ENCODE results near the gene KRT28. TPM values are rescaled to one million over a fixed set of nuclear protein-coding genes. Genes with fewer than 3 reads are reported as not detected.

Gene KRT28
- polyA plus RNA-seq, 2 donors = not detected

DNA sequence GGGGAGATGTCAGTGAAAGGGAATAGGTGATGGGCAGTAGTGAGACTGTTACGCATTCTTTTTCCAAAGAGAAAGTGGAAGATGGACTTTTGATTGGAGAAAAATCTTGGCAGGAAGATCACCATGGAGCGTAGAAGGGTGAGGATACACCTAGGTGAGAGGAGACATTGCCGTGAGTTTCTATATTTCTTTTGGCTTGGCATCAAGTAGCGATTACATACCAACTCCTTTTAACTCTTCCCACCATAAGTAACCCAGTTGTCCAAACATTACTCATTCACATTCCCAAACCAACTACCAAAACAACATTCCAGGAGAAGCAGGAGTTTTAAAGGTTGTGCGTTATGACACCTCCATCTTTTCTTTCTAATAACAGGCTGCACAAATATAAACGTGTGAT, 10.7 kb upstream of the KRT28 start:
- Histone ChIP-seq H3K4me1 (ENCODE audit: control insufficient read depth in 2 of 2, insufficient read depth in 2 of 2, low read length in 1 of 2) (no peaks in the 10 kb centered on the region), H3K9me3 (ENCODE audit: control insufficient read depth in 2 of 2, insufficient read depth in 1 of 2, low read depth in 1 of 2, low read length in 1 of 2) (no peaks in the 10 kb centered on the region), H3K4me3 (ENCODE audit: low read depth in 1 of 2, low read length in 2 of 2) (no peak overlapping the region), H3K27me3 (ENCODE audit: control insufficient read depth in 1 of 2, insufficient read depth in 2 of 2, low read length in 2 of 2) (peaks cover 4% of the 10 kb centered on the region in 2 donors), H3K36me3 (ENCODE audit: control insufficient read depth in 2 of 2, insufficient read depth in 2 of 2, low read length in 1 of 2) (no peaks in the 10 kb centered on the region), H3K27ac (ENCODE audit: low read depth in 2 of 2, low read length in 1 of 2) (no peak overlapping the region)
- 53 to 55% methylated on average over 6 of the region's 6 CpGs for WGBS, 2 donors

DNA sequence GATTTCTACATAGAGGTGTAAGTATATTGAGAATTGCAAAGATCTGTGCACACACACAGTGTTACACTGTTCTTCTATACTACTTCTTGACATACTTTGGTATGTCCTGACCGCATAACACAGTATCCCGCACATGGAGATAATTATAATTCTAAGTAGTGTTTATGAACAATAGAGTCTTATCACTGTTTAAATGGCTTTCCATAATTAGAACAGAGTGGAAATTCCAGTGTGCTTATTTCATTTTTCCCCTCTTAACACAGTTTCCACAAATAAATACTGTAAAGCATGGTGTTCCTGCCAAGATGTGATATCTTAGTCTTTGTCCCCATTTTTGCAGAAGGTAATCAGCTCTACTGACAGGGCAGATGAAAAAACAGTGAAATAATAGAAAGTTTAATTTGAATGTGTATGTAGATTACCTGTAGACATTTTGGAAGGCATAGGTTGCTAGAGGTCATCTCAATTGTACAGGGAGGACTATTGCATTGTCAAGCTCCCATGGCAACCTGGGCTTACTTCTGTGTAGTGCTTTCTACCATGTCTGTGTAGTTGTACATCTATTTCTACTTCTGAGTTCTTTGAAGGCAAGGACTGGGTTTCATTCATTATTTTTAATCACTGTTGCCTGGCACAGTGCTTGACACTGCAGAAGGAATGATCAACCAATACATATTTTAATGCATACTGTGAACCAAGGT, 10.1 kb upstream of the KRT28 start:
- no peaks in the 10 kb centered on the region for H3K4me1 ChIP-seq (ENCODE audit: control insufficient read depth in 2 of 2, insufficient read depth in 2 of 2, low read length in 1 of 2)
- whole genome bisulfite sequencing, 2 donors = 80 to 84% methylated on average over 2 of the region's 2 CpGs
- no peak overlapping the region for H3K4me3 ChIP-seq (ENCODE audit: low read depth in 1 of 2, low read length in 2 of 2)
- no peak overlapping the region for H3K27ac ChIP-seq (ENCODE audit: low read depth in 2 of 2, low read length in 1 of 2)
- H3K9me3 ChIP-seq (ENCODE audit: control insufficient read depth in 2 of 2, insufficient read depth in 1 of 2, low read depth in 1 of 2, low read length in 1 of 2) = no peaks in the 10 kb centered on the region
- H3K36me3 ChIP-seq (ENCODE audit: control insufficient read depth in 2 of 2, insufficient read depth in 2 of 2, low read length in 1 of 2) = no peaks in the 10 kb centered on the region
- peaks cover 4 to 8% of the 10 kb centered on the region in 2 donors for H3K27me3 ChIP-seq (ENCODE audit: control insufficient read depth in 1 of 2, insufficient read depth in 2 of 2, low read length in 2 of 2)

DNA sequence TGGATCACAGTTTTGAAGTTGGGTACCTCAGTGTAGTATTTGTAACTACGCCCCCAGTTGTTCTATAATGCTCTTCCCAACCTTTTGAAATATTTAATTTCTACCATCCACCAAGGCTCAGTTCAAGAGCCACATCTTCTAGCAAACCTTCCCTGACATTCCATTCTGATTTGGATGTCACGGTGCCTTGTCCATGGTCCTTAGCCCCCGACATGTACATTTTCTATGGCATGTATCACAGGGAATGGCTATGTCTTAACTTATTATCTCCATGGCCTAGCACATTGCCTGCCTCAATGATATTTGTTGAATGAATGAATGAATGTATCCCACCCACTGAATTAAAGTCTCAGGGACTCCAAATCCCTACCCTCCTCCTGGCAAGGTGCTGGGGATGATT, 6.4 kb upstream of the KRT28 start:
- H3K27ac ChIP-seq (ENCODE audit: low read depth in 2 of 2, low read length in 1 of 2) = no peak overlapping the region
- H3K36me3 ChIP-seq (ENCODE audit: control insufficient read depth in 2 of 2, insufficient read depth in 2 of 2, low read length in 1 of 2) = no peaks in the 10 kb centered on the region
- peaks cover 4 to 8% of the 10 kb centered on the region in 2 donors for H3K27me3 ChIP-seq (ENCODE audit: control insufficient read depth in 1 of 2, insufficient read depth in 2 of 2, low read length in 2 of 2)
- H3K4me1 ChIP-seq (ENCODE audit: control insufficient read depth in 2 of 2, insufficient read depth in 2 of 2, low read length in 1 of 2) = no peaks in the 10 kb centered on the region
- WGBS, 2 donors = 73 to 84% methylated on average over 3 of the region's 3 CpGs
- H3K4me3 ChIP-seq (ENCODE audit: low read depth in 1 of 2, low read length in 2 of 2) = no peak overlapping the region
- H3K9me3 ChIP-seq (ENCODE audit: control insufficient read depth in 2 of 2, insufficient read depth in 1 of 2, low read depth in 1 of 2, low read length in 1 of 2) = no peaks in the 10 kb centered on the region

DNA sequence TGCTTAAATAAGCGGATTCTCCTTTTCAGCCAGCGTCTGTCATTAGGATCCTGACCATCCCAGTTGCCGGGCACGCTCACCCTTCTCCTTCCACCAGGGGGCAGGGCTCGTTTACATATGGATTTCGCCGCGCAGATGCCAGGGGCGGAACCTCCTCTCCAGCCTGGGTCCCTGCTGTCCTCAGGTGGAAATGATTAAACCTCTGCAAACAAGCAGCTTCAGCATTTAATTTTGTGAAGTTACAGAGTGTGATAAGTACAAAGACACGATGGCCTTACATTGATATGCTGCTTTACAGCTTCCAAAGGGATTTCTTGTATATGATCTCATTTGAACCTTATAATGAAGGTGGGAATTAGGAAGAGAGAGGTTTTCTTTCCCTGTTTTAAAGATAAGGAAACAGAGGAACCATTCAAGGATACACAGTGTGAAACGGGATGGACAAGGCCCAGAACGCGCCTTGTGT, 3.9 kb upstream of the KRT28 start:
- Histone ChIP-seq H3K4me3 (ENCODE audit: low read depth in 1 of 2, low read length in 2 of 2) (no peak overlapping the region), H3K4me1 (ENCODE audit: control insufficient read depth in 2 of 2, insufficient read depth in 2 of 2, low read length in 1 of 2) (no peaks in the 10 kb centered on the region), H3K9me3 (ENCODE audit: control insufficient read depth in 2 of 2, insufficient read depth in 1 of 2, low read depth in 1 of 2, low read length in 1 of 2) (no peaks in the 10 kb centered on the region), H3K36me3 (ENCODE audit: control insufficient read depth in 2 of 2, insufficient read depth in 2 of 2, low read length in 1 of 2) (no peaks in the 10 kb centered on the region), H3K27ac (ENCODE audit: low read depth in 2 of 2, low read length in 1 of 2) (no peak overlapping the region), H3K27me3 (ENCODE audit: control insufficient read depth in 1 of 2, insufficient read depth in 2 of 2, low read length in 2 of 2) (peaks cover 4 to 8% of the 10 kb centered on the region in 2 donors)
- WGBS, 2 donors = 10 to 12% methylated on average over 13 of the region's 13 CpGs

DNA sequence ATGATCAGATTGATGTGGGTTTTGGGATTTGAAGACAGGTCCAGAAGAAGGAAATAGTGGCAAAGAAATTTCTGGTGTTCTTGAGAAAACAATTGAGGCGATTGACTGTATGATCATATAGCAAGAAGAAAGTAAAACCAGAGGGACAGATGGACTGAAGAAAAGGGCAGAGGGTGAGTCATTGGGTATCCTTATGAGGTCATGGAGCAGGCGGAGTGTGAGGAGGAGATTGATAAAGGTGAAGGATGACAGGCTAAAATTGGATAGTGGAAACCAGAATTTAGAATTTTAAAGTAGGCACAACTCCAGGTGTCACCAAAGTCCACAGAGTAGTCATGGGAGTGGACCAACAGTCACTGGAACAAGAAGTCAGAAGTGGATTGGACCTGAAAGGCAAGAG, 1.4 kb upstream of the KRT28 start:
- 70 to 78% methylated on average over 2 of the region's 2 CpGs for WGBS, 2 donors
- H3K4me1 ChIP-seq (ENCODE audit: control insufficient read depth in 2 of 2, insufficient read depth in 2 of 2, low read length in 1 of 2) = peaks cover 0 to 1% of the 10 kb centered on the region in 2 donors
- no peaks in the 10 kb centered on the region for H3K9me3 ChIP-seq (ENCODE audit: control insufficient read depth in 2 of 2, insufficient read depth in 1 of 2, low read depth in 1 of 2, low read length in 1 of 2)

DNA sequence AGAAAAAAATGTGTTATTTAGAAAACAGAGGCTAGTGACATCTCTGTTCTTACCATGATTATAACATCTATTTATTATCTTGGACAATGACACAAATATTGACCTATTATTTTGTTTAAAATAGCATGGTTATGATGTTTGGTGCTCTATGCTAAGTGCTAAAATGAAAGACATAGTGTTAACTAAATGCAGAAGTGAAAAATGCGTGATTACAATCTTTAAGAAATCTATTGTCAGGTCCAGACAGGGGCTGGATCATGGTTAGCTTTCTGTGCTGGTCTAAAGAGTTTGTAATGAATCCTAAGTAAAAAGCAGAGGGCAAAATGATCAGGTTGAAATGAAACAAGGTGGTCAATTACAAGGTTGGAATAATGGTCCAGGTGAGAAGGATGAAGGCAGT, 622 bp upstream of the KRT28 start:
- Histone ChIP-seq H3K4me1 (ENCODE audit: control insufficient read depth in 2 of 2, insufficient read depth in 2 of 2, low read length in 1 of 2) (peaks cover 0 to 4% of the 10 kb centered on the region in 2 donors), H3K9me3 (ENCODE audit: control insufficient read depth in 2 of 2, insufficient read depth in 1 of 2, low read depth in 1 of 2, low read length in 1 of 2) (no peaks in the 10 kb centered on the region), H3K4me3 (ENCODE audit: low read depth in 1 of 2, low read length in 2 of 2) (no peak overlapping the region), H3K27me3 (ENCODE audit: control insufficient read depth in 1 of 2, insufficient read depth in 2 of 2, low read length in 2 of 2) (peaks cover 0 to 5% of the 10 kb centered on the region in 2 donors), H3K36me3 (ENCODE audit: control insufficient read depth in 2 of 2, insufficient read depth in 2 of 2, low read length in 1 of 2) (no peaks in the 10 kb centered on the region), H3K27ac (ENCODE audit: low read depth in 2 of 2, low read length in 1 of 2) (no peak overlapping the region)
- WGBS, 2 donors = 63 to 82% methylated on average over 1 of the region's 1 CpG

More for the DNA sequence above, 1.4 kb upstream of the KRT28 start:
- H3K4me3 ChIP-seq (ENCODE audit: low read depth in 1 of 2, low read length in 2 of 2) = no peak overlapping the region
- peaks cover under 1 to 5% of the 10 kb centered on the region in 2 donors for H3K27me3 ChIP-seq (ENCODE audit: control insufficient read depth in 1 of 2, insufficient read depth in 2 of 2, low read length in 2 of 2)
- no peak overlapping the region for H3K27ac ChIP-seq (ENCODE audit: low read depth in 2 of 2, low read length in 1 of 2)
- no peaks in the 10 kb centered on the region for H3K36me3 ChIP-seq (ENCODE audit: control insufficient read depth in 2 of 2, insufficient read depth in 2 of 2, low read length in 1 of 2)

DNA sequence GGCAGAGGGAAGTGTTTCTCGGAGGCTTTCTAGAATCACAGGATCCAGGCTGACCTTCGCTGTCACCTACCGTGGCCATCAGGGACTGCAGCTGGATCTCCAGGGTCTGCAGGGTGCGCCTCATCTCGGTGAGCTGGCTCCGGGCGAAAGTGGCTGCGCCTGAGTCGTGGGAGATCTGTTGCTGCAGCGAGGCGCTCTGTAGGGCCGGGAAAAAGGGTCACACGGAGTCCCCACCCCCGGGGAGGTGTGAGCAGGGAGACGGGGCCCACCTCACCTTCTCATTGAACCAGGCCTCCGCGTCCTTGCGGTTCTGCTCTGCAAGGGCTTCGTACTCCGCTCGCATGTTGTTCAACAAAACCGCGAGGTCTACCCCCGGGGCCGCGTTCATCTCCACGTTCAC, 2.9 kb downstream of the KRT28 start:
- 81 to 84% methylated on average over 27 of the region's 27 CpGs for WGBS, 2 donors
- no peaks in the 10 kb centered on the region for H3K36me3 ChIP-seq (ENCODE audit: control insufficient read depth in 2 of 2, insufficient read depth in 2 of 2, low read length in 1 of 2)

DNA sequence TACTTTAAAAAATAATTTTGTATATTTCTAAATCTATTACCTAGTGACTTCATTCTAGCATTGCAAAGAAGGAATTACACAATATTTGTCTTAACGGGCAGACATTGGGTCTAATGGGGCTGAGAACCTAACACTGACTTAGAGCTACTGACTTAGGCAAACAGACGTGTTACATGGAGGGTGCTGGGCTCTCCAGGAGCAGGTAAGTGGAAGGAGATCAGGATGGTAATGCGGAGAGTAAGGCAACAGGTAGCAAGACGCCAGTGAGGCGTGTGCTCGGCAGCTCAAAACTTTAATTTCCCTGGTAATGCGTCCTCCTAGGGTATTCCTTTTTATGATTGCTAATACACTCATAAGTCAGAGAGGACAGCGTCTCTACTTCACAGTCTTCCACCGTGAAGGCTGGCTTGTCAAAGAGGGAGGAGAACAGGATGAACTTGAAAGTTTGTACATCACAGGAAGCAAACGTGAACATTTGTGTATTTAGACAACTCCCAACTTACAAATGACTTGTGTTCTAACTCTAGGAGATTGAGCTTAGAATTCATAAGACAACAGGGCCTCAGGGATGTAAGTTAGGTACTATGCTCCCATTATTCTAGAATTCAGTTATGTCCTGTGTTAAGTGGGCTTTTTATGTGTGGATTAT, 4.6 kb downstream of the KRT28 start:
- Histone ChIP-seq H3K36me3 (ENCODE audit: control insufficient read depth in 2 of 2, insufficient read depth in 2 of 2, low read length in 1 of 2) (no peaks in the 10 kb centered on the region), H3K9me3 (ENCODE audit: control insufficient read depth in 2 of 2, insufficient read depth in 1 of 2, low read depth in 1 of 2, low read length in 1 of 2) (no peaks in the 10 kb centered on the region), H3K27me3 (ENCODE audit: control insufficient read depth in 1 of 2, insufficient read depth in 2 of 2, low read length in 2 of 2) (no peaks in the 10 kb centered on the region), H3K27ac (ENCODE audit: low read depth in 2 of 2, low read length in 1 of 2) (no peak overlapping the region), H3K4me3 (ENCODE audit: low read depth in 1 of 2, low read length in 2 of 2) (no peak overlapping the region), H3K4me1 (ENCODE audit: control insufficient read depth in 2 of 2, insufficient read depth in 2 of 2, low read length in 1 of 2) (peaks cover 0 to 4% of the 10 kb centered on the region in 2 donors)
- WGBS, 2 donors = 66 to 79% methylated on average over 10 of the region's 10 CpGs

More for the DNA sequence above, 2.9 kb downstream of the KRT28 start:
- Histone ChIP-seq H3K27me3 (ENCODE audit: control insufficient read depth in 1 of 2, insufficient read depth in 2 of 2, low read length in 2 of 2) (no peaks in the 10 kb centered on the region), H3K27ac (ENCODE audit: low read depth in 2 of 2, low read length in 1 of 2) (no peak overlapping the region), H3K4me3 (ENCODE audit: low read depth in 1 of 2, low read length in 2 of 2) (no peak overlapping the region), H3K9me3 (ENCODE audit: control insufficient read depth in 2 of 2, insufficient read depth in 1 of 2, low read depth in 1 of 2, low read length in 1 of 2) (no peaks in the 10 kb centered on the region), H3K4me1 (ENCODE audit: control insufficient read depth in 2 of 2, insufficient read depth in 2 of 2, low read length in 1 of 2) (peaks cover 0 to 4% of the 10 kb centered on the region in 2 donors)

DNA sequence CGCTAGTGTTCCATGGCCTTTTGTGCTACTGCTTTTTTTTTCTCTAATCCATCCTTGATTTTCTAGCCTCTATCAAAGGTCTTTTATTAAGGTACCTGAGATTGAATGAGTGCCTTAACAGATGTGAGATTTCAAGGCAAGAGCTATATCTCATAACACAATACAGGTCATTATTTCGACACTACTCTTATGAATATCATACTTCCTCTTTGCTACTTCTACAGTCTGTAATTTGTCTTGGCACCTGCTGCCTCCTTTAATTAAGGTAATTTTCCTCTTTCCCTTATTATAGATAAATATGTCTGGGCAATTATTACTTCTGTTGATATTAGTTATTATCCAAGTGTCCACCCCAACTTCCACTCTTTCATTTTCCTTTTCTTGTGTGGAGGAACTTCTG, 5.3 kb downstream of the KRT28 start:
- H3K9me3 ChIP-seq (ENCODE audit: control insufficient read depth in 2 of 2, insufficient read depth in 1 of 2, low read depth in 1 of 2, low read length in 1 of 2) = no peaks in the 10 kb centered on the region
- H3K27me3 ChIP-seq (ENCODE audit: control insufficient read depth in 1 of 2, insufficient read depth in 2 of 2, low read length in 2 of 2) = no peaks in the 10 kb centered on the region
- H3K36me3 ChIP-seq (ENCODE audit: control insufficient read depth in 2 of 2, insufficient read depth in 2 of 2, low read length in 1 of 2) = no peaks in the 10 kb centered on the region
- no peak overlapping the region for H3K27ac ChIP-seq (ENCODE audit: low read depth in 2 of 2, low read length in 1 of 2)
- no peak overlapping the region for H3K4me3 ChIP-seq (ENCODE audit: low read depth in 1 of 2, low read length in 2 of 2)
- H3K4me1 ChIP-seq (ENCODE audit: control insufficient read depth in 2 of 2, insufficient read depth in 2 of 2, low read length in 1 of 2) = peaks cover 0 to 4% of the 10 kb centered on the region in 2 donors
- 82 to 87% methylated on average over 2 of the region's 2 CpGs for WGBS, 2 donors

DNA sequence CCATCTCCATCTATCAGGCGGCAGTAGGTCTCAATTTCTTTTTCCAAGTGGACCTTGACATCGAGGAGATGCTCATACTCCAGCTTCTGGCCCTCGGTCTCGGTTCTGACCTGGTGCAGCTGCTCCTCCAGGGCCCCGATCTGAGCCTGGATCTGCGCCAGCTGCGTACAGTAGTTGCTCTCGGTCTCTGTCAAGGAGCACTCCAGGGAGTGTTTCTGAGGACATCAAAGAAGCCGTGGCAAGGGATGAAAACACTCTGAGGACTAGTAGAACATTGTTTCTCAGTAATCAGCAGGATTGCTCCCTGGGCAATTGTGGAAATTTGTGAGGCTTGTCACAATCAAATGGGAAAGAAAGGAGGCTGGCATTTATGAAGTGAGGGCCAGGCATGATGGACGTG, 5.9 kb downstream of the KRT28 start:
- Histone ChIP-seq H3K4me1 (ENCODE audit: control insufficient read depth in 2 of 2, insufficient read depth in 2 of 2, low read length in 1 of 2) (peaks cover 0 to 4% of the 10 kb centered on the region in 2 donors), H3K9me3 (ENCODE audit: control insufficient read depth in 2 of 2, insufficient read depth in 1 of 2, low read depth in 1 of 2, low read length in 1 of 2) (no peaks in the 10 kb centered on the region), H3K27ac (ENCODE audit: low read depth in 2 of 2, low read length in 1 of 2) (no peak overlapping the region), H3K27me3 (ENCODE audit: control insufficient read depth in 1 of 2, insufficient read depth in 2 of 2, low read length in 2 of 2) (no peaks in the 10 kb centered on the region), H3K4me3 (ENCODE audit: low read depth in 1 of 2, low read length in 2 of 2) (no peak overlapping the region), H3K36me3 (ENCODE audit: control insufficient read depth in 2 of 2, insufficient read depth in 2 of 2, low read length in 1 of 2) (no peaks in the 10 kb centered on the region)
- 68 to 72% methylated on average over 10 of the region's 10 CpGs for WGBS, 2 donors
